T1000 (cell line): ENCODE results near the gene TNS3.

Experiments used
- DNase-seq: peaks from one replicate; lab custom pipeline; 2025; ENCODE audit warnings: mixed read lengths; lab: John Stamatoyannopoulos, UW

Gene TNS3

DNA sequence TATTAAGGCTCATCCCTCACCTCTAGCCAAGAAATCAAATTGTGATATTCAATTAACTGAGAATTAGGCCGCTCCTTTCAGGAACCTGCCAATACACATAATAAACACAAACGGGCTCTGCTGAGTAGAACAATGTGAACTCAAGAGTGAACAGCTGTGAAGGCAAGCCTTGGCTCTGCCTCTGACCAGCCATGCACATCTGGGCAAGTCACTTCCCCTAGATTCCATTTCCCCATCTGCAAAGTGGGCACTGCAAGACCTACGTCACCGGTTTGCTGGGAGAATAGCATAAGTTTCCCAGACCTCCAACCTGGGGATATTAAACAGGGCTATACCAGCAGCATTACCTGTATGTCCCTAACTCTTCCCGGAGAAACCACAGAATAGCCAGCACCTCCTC, 355.2 kb downstream of the TNS3 start:
- DNase-seq = no peak

- DNase-seq = no peak
Observed at GRCh38 chr7:47225387-47226131, 356.4 kb downstream of the TNS3 start.
